ENCODE data around the gene NDUFA8.

DNA sequence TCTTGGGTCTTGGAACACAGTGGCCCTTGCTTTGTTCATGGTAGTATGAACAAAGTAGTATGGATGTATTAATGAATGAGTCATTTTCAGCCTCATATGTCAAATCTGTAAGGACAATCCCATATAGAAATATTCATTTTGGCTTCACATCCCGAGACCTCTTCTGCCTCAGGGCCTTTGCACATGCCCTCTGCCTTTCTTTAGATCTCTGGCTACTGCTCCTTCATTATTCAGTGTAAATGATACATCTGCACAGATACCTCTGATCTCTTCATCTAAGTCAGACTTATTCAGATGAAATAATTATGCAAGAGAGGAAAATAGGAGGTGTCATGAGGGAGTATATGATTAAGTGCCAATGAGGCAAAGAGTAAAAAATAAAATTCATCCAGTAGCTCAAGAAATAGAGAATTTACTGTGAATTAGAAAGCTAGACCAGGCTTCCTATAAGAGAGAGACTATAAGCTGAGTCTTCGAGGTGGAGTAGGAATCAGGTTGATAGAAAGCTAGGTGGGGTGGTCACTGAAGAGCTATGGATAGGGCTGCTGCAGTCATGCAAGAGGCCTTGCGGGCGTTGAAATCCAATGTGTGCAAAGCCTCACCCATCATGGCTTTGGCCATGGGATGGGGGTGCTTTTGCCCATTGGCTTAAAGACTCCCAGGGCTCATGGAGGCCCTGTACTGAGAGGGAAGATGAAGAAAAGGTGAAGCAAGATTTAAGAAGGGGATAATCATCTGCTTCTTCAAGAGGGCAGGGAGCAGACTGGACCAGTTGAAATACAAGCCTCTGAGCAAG, 62.8 kb downstream of the NDUFA8 start:
- TF ChIP-seq, protein P1, sequence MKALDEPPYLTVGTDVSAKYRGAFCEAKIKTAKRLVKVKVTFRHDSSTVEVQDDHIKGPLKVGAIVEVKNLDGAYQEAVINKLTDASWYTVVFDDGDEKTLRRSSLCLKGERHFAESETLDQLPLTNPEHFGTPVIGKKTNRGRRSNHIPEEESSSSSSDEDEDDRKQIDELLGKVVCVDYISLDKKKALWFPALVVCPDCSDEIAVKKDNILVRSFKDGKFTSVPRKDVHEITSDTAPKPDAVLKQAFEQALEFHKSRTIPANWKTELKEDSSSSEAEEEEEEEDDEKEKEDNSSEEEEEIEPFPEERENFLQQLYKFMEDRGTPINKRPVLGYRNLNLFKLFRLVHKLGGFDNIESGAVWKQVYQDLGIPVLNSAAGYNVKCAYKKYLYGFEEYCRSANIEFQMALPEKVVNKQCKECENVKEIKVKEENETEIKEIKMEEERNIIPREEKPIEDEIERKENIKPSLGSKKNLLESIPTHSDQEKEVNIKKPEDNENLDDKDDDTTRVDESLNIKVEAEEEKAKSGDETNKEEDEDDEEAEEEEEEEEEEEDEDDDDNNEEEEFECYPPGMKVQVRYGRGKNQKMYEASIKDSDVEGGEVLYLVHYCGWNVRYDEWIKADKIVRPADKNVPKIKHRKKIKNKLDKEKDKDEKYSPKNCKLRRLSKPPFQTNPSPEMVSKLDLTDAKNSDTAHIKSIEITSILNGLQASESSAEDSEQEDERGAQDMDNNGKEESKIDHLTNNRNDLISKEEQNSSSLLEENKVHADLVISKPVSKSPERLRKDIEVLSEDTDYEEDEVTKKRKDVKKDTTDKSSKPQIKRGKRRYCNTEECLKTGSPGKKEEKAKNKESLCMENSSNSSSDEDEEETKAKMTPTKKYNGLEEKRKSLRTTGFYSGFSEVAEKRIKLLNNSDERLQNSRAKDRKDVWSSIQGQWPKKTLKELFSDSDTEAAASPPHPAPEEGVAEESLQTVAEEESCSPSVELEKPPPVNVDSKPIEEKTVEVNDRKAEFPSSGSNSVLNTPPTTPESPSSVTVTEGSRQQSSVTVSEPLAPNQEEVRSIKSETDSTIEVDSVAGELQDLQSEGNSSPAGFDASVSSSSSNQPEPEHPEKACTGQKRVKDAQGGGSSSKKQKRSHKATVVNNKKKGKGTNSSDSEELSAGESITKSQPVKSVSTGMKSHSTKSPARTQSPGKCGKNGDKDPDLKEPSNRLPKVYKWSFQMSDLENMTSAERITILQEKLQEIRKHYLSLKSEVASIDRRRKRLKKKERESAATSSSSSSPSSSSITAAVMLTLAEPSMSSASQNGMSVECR (CRISPR knock-in tag; IDR thresholded peaks at IDR 0.05) = no peak
- TF ChIP-seq IRF2 (CRISPR knock-in tag; IDR thresholded peaks at IDR 0.05) = no peak
- TF ChIP-seq, protein P2, sequence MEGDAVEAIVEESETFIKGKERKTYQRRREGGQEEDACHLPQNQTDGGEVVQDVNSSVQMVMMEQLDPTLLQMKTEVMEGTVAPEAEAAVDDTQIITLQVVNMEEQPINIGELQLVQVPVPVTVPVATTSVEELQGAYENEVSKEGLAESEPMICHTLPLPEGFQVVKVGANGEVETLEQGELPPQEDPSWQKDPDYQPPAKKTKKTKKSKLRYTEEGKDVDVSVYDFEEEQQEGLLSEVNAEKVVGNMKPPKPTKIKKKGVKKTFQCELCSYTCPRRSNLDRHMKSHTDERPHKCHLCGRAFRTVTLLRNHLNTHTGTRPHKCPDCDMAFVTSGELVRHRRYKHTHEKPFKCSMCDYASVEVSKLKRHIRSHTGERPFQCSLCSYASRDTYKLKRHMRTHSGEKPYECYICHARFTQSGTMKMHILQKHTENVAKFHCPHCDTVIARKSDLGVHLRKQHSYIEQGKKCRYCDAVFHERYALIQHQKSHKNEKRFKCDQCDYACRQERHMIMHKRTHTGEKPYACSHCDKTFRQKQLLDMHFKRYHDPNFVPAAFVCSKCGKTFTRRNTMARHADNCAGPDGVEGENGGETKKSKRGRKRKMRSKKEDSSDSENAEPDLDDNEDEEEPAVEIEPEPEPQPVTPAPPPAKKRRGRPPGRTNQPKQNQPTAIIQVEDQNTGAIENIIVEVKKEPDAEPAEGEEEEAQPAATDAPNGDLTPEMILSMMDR (IDR thresholded peaks at IDR 0.05 in 2 of 3, conservative IDR thresholded peaks at IDR 0.05 in 1 of 3; ENCODE audit: insufficient read depth in 2 of 3, low read depth in 1 of 3, low read length in 3 of 3) = no peak
- TF ChIP-seq BCOR (IDR thresholded peaks at IDR 0.05) = no peak
- no peak for TF ChIP-seq ZNF347 (CRISPR knock-in tag; IDR thresholded peaks at IDR 0.05; ENCODE audit: low read depth)
- TF ChIP-seq PTBP1 (IDR thresholded peaks at IDR 0.05; ENCODE audit: low read depth, low read length) = no peak
- TF ChIP-seq ADNP (tag; IDR thresholded peaks at IDR 0.05) = no peak
- no peak for TF ChIP-seq POLR2A (conservative IDR thresholded peaks at IDR 0.05)
- TF ChIP-seq BRF1 (IDR thresholded peaks at IDR 0.05; ENCODE audit: borderline replicate concordance, extremely low read depth, insufficient read length) = no peak
- TF ChIP-seq TARDBP (IDR thresholded peaks at IDR 0.05) = no peak
- TF ChIP-seq SMARCA5 (IDR thresholded peaks at IDR 0.05) = no peak
- TF ChIP-seq, protein P3, sequence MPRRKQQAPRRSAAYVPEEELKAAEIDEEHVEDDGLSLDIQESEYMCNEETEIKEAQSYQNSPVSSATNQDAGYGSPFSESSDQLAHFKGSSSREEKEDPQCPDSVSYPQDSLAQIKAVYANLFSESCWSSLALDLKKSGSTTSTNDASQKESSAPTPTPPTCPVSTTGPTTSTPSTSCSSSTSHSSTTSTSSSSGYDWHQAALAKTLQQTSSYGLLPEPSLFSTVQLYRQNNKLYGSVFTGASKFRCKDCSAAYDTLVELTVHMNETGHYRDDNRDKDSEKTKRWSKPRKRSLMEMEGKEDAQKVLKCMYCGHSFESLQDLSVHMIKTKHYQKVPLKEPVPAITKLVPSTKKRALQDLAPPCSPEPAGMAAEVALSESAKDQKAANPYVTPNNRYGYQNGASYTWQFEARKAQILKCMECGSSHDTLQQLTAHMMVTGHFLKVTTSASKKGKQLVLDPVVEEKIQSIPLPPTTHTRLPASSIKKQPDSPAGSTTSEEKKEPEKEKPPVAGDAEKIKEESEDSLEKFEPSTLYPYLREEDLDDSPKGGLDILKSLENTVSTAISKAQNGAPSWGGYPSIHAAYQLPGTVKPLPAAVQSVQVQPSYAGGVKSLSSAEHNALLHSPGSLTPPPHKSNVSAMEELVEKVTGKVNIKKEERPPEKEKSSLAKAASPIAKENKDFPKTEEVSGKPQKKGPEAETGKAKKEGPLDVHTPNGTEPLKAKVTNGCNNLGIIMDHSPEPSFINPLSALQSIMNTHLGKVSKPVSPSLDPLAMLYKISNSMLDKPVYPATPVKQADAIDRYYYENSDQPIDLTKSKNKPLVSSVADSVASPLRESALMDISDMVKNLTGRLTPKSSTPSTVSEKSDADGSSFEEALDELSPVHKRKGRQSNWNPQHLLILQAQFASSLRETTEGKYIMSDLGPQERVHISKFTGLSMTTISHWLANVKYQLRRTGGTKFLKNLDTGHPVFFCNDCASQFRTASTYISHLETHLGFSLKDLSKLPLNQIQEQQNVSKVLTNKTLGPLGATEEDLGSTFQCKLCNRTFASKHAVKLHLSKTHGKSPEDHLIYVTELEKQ (CRISPR knock-in tag; IDR thresholded peaks at IDR 0.05) = no peak

Data from K562 (cell line).